ENCODE data around the gene NTM. TPM values are rescaled to one million over a fixed set of nuclear protein-coding genes. Genes with fewer than 3 reads are reported as not detected.

Gene NTM
- total RNA-seq, 1 experiment from 2014 or later, result 16.4 TPM

DNA sequence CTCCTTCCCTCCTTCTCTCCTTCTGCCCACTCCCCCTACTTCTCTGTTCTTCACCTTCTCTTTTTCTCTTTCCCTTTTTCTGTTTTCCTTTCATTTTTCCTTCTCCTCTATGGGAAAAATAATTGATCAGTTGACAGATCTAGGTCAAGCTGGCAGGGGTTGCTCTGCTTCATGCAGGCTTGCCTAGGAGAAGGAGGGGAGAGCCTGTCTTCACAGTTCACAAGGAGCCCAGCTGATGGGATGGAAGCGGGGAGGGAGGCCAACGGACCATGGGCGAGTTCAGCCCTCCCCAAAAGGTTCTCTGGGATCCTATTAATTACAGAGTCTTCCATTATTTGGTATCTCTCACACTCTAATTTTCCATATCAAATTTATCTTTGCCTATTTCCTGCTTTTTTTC, 5.5 kb downstream of the NTM start:
- POLR2A ChIA-PET, result no interaction called here
- Mint-ChIP-seq H3K4me3 (no peak overlapping the region), H3K36me3 (no peaks in the 10 kb centered on the region), H3K9me3 (no peaks in the 10 kb centered on the region), H3K4me1 (peaks cover 27% of the 10 kb centered on the region), H3K27ac (no peak overlapping the region), H3K27me3 (ENCODE audit: low read depth) (peaks cover 4% of the 10 kb centered on the region; the same call in 1 of the 2 replicates)
- ATAC-seq (no peak), DNase-seq (ENCODE audit: low spot score) (no peak)
- CTCF ChIA-PET, result interaction anchor here (0.7 to 1.9 kb wide), 2 partner anchors 9 to 311 kb away, joined by 3 to 5 read pairs; no protein-coding TSS in a partner anchor
- TF ChIP-seq, protein P1, sequence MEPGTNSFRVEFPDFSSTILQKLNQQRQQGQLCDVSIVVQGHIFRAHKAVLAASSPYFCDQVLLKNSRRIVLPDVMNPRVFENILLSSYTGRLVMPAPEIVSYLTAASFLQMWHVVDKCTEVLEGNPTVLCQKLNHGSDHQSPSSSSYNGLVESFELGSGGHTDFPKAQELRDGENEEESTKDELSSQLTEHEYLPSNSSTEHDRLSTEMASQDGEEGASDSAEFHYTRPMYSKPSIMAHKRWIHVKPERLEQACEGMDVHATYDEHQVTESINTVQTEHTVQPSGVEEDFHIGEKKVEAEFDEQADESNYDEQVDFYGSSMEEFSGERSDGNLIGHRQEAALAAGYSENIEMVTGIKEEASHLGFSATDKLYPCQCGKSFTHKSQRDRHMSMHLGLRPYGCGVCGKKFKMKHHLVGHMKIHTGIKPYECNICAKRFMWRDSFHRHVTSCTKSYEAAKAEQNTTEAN (CRISPR knock-in tag; IDR thresholded peaks at IDR 0.05), result no peak
- TF ChIP-seq FOXJ3 (CRISPR knock-in tag; IDR thresholded peaks at IDR 0.05; ENCODE audit: borderline replicate concordance) (no peak), GRHL2 (CRISPR knock-in tag; IDR thresholded peaks at IDR 0.05; ENCODE audit: insufficient replicate concordance, severe bottlenecking) (no peak), ZNF671 (CRISPR knock-in tag; IDR thresholded peaks at IDR 0.05) (no peak), RELA (CRISPR knock-in tag; IDR thresholded peaks at IDR 0.05; ENCODE audit: borderline replicate concordance) (no peak), SOX15 (CRISPR knock-in tag; IDR thresholded peaks at IDR 0.05) (no peak), ZNF121 (CRISPR knock-in tag; IDR thresholded peaks at IDR 0.05) (no peak), FOXP1 (CRISPR knock-in tag; IDR thresholded peaks at IDR 0.05; ENCODE audit: borderline replicate concordance) (no peak), ZNF423 (CRISPR knock-in tag; IDR thresholded peaks at IDR 0.05) (no peak), NFATC4 (CRISPR knock-in tag; IDR thresholded peaks at IDR 0.05) (no peak), OVOL2 (CRISPR knock-in tag; IDR thresholded peaks at IDR 0.05; ENCODE audit: borderline replicate concordance) (no peak), JUN (CRISPR knock-in tag; IDR thresholded peaks at IDR 0.05) (no peak), ZNF317 (CRISPR knock-in tag; IDR thresholded peaks at IDR 0.05; ENCODE audit: borderline replicate concordance, low read depth) (no peak)
- TF ChIP-seq, protein P2, sequence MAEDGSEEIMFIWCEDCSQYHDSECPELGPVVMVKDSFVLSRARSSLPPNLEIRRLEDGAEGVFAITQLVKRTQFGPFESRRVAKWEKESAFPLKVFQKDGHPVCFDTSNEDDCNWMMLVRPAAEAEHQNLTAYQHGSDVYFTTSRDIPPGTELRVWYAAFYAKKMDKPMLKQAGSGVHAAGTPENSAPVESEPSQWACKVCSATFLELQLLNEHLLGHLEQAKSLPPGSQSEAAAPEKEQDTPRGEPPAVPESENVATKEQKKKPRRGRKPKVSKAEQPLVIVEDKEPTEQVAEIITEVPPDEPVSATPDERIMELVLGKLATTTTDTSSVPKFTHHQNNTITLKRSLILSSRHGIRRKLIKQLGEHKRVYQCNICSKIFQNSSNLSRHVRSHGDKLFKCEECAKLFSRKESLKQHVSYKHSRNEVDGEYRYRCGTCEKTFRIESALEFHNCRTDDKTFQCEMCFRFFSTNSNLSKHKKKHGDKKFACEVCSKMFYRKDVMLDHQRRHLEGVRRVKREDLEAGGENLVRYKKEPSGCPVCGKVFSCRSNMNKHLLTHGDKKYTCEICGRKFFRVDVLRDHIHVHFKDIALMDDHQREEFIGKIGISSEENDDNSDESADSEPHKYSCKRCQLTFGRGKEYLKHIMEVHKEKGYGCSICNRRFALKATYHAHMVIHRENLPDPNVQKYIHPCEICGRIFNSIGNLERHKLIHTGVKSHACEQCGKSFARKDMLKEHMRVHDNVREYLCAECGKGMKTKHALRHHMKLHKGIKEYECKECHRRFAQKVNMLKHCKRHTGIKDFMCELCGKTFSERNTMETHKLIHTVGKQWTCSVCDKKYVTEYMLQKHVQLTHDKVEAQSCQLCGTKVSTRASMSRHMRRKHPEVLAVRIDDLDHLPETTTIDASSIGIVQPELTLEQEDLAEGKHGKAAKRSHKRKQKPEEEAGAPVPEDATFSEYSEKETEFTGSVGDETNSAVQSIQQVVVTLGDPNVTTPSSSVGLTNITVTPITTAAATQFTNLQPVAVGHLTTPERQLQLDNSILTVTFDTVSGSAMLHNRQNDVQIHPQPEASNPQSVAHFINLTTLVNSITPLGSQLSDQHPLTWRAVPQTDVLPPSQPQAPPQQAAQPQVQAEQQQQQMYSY (CRISPR knock-in tag; IDR thresholded peaks at IDR 0.05), result no peak
- TF ChIP-seq, protein P3, sequence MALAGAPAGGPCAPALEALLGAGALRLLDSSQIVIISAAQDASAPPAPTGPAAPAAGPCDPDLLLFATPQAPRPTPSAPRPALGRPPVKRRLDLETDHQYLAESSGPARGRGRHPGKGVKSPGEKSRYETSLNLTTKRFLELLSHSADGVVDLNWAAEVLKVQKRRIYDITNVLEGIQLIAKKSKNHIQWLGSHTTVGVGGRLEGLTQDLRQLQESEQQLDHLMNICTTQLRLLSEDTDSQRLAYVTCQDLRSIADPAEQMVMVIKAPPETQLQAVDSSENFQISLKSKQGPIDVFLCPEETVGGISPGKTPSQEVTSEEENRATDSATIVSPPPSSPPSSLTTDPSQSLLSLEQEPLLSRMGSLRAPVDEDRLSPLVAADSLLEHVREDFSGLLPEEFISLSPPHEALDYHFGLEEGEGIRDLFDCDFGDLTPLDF (CRISPR knock-in tag; IDR thresholded peaks at IDR 0.05), result no peak
- TF ChIP-seq, protein P4, sequence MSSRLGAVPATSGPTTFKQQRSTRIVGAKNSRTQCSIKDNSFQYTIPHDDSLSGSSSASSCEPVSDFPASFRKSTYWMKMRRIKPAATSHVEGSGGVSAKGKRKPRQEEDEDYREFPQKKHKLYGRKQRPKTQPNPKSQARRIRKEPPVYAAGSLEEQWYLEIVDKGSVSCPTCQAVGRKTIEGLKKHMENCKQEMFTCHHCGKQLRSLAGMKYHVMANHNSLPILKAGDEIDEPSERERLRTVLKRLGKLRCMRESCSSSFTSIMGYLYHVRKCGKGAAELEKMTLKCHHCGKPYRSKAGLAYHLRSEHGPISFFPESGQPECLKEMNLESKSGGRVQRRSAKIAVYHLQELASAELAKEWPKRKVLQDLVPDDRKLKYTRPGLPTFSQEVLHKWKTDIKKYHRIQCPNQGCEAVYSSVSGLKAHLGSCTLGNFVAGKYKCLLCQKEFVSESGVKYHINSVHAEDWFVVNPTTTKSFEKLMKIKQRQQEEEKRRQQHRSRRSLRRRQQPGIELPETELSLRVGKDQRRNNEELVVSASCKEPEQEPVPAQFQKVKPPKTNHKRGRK (CRISPR knock-in tag; IDR thresholded peaks at IDR 0.05; ENCODE audit: borderline replicate concordance), result no peak
- TF ChIP-seq, protein P5, sequence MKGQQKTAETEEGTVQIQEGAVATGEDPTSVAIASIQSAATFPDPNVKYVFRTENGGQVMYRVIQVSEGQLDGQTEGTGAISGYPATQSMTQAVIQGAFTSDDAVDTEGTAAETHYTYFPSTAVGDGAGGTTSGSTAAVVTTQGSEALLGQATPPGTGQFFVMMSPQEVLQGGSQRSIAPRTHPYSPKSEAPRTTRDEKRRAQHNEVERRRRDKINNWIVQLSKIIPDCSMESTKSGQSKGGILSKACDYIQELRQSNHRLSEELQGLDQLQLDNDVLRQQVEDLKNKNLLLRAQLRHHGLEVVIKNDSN (CRISPR knock-in tag; IDR thresholded peaks at IDR 0.05), result no peak

DNA sequence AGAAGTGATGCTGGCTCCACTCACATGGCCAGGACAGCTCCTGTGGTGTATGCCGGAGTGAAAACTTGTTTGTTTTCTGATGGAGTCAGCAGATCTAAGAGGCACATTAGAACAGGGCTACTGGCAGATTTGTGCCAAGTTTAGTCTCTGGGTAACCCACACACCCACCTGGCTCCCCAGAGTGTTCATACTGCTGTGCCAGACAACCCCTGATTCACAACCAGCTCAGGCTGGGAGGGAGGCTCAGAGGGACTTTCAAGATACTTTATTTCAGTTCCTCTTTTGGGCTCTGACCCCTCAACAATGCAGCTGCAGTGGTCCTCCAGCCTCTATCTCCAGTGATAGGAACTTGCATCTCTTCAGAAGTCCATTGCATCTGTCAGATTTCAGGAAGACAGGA, 8.5 kb downstream of the NTM start:
- ChIA-PET POLR2A (no interaction called here), CTCF (no interaction called here)
- ATAC-seq (no peak), DNase-seq (ENCODE audit: low spot score) (no peak)
- Mint-ChIP-seq H3K4me3 (no peak overlapping the region), H3K27me3 (ENCODE audit: low read depth) (peaks cover 4% of the 10 kb centered on the region; the same call in 1 of the 2 replicates), H3K9me3 (no peaks in the 10 kb centered on the region), H3K4me1 (peaks cover 27% of the 10 kb centered on the region), H3K36me3 (no peaks in the 10 kb centered on the region), H3K27ac (no peak overlapping the region)
- TF ChIP-seq, protein P6, sequence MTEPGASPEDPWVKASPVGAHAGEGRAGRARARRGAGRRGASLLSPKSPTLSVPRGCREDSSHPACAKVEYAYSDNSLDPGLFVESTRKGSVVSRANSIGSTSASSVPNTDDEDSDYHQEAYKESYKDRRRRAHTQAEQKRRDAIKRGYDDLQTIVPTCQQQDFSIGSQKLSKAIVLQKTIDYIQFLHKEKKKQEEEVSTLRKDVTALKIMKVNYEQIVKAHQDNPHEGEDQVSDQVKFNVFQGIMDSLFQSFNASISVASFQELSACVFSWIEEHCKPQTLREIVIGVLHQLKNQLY (CRISPR knock-in tag; IDR thresholded peaks at IDR 0.05), result no peak
